AML-193 (cell line): ENCODE measurements around the gene ERBIN.
"Not testable (repeated sequence)": the region's sequence is repeated elsewhere in the genome, so short reads cannot be mapped to it uniquely, and the experiment has no call there.

ENCODE experiments used
- DNase-seq, 2 experiments: peaks; one replicate each; lab custom pipeline; 2025; lab: John Stamatoyannopoulos, UW

The ERBIN gene

DNA sequence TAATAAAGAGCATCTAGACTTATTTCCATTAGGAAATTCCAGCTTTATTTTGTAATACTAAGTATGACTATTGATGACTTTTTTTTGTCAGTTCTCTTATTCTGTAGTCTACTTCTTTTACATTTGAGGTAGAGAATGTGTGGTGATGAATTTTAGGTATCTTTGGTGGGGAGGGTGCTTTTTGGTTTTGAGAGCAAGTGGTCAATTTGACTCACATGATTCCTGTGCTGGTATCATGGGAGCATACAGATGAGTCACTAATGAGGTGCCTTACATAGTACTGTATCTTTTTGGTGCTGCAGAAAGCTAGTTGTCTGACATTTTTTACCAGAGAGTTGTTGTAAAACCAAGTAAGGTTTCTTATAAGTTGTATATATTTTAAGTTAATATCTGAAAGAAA, 35.3 kb downstream of the ERBIN start:
- DNase-seq = no peak

DNA sequence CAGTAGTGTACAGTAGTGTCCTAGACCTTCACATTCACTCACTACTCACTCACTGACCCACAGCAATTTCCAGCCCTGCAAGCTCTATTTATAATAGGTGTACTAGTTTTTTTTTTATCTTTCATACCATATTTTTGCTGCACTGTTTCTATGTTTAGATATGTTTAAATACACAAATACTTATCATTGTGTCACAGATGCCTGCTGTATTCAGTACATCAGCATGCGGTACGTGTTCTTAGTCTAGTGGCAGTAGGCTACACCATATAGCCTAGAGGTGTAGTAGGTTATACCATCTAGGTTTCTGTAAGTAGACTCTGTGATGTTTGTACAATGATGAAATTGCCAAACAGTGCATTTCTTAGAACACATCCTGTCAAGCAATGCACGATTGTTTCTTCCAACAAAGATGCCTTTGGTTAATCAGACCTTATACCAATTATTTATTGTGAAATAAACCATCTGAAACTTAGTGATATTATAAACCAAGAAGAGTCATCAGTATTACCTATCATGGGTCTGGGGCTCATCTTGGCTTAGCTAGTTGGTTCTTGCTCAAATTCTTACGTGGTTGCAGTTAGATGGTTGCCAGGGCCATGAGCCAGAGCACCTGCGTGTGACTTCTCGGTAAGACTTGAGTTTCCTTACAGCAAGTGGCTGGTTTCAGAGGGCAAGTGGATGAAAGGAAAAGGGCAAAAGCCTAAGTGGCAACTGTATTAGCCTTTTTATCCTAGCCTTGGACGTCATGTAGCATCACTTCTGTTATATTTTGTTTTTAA, 41.1 kb downstream of the ERBIN start:
- no peak for DNase-seq

DNA sequence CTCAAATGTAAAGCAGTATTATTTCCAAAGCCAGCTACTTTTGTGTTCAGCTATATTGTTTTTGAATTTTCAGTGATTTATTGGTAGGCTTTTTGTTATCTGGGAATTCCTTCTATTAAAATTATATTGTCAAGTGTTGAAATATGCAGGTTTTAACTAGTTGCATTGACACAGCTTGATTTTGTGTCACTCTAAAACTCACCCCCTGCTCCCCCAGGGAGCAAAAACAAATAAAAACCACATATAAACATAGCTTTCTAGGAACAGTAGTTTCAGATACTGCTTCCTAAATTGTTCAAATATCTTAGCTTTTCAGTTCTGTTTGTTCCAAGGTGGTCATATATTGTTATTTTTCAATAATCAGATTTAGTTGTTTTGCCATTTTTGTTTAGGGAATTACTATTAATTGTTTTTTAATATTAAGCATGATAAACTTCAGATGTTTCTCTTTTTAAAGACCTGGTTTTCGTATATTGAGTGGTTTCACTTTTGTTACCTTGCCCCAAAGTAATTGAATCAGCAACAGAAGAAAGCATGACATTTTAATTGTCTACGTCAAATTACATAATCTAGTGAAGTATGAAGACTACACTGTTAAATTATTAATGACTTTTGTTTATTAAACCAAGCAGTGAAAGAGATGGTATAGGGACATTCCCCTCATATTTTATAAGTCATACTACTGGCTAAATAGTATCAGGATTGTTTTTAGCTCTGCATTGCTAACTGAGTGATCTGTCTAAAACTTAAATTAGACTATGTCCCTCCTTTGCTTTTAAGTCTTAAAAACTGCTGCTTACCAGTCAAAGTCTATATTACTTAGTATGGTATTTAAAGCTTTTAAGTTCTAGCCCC, 43.4 kb downstream of the ERBIN start:
- no peak for DNase-seq

DNA sequence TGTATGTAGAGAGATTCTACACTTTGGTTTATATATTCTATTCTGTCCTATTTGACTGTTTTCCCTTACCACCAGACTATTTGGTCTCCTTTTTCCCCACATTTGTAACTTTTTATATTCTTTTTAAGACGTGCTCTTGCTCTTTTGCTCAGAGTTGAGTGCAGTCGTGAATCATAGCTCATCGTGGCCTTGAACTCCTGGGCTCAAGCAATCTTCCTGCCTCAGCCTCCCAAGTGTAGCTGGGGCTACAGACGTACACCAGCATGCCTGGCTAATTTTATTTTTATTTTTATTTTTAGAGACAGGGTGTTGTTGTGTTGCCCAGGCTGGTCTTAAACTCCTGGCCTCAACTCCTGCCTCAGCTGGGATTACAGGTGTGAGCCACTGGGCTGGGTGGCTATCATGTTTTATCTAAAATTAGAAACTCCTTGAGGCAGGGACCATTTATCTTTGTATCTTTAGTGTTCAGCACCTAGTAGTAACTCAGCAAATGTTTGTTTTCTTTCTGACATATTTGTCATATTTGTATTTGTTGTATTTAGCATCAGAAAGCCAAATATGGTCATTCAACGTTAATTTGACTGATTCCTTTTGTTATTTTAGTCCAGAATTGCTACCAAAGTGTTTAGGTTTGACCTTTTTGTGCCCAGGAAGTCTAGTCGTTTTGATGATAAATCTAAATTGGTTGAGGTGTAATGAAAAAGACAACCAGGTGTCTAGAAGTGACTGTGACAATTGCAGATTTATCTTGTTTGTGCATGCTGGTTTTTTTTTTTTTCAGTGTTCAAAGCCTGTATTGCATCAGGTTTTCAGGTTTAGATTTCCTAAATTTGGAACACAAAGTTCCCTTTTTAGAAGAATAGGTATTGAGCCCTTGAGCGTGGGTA, 44.3 kb downstream of the ERBIN start:
- DNase-seq = no peak

GRCh38 chr5:65971643-65972042, 45.3 kb downstream of the ERBIN start:
- no peak for DNase-seq

- not testable (repeated sequence) for DNase-seq
Observed at GRCh38 chr5:65972896-65973295, 46.5 kb downstream of the ERBIN start.

DNA sequence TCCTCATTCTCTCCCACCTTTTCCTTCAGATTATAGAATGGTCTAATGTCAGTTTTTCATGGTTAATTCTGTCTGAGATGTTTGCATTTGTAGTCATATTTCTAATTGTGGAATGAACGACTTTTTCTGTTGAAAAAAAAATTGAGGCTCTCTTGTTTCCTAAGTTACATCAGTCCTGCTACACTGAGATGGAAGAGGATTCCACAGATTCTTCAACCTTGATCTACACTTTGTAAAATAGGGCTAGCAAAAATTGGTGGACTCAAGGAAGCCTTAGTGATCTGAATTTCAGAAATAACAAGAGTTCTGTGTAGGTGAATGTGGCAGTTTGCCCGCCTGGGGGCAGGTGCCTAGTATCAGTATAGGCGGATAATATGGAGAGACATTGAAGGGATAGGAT, 51.9 kb downstream of the ERBIN start:
- DNase-seq = no peak

DNA sequence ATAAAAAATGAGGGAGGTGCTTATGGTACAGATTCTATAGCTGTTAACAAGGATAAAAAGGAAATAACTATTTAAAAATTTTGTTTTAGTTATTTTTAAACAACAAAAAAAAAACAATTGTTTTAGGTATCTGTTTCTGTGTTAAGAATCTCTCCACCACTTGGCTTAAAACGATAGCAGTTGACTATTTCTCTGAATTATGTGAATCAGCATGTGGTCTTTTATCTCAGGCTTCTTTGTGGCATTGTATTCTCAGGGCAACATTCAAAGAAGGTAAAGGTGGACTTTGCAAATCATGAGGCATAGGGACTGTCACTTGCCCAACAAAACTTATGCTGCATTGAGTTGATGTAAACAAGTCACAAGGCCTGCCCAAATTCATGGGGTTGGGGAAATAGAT, 55.2 kb downstream of the ERBIN start:
- DNase-seq = no peak

DNA sequence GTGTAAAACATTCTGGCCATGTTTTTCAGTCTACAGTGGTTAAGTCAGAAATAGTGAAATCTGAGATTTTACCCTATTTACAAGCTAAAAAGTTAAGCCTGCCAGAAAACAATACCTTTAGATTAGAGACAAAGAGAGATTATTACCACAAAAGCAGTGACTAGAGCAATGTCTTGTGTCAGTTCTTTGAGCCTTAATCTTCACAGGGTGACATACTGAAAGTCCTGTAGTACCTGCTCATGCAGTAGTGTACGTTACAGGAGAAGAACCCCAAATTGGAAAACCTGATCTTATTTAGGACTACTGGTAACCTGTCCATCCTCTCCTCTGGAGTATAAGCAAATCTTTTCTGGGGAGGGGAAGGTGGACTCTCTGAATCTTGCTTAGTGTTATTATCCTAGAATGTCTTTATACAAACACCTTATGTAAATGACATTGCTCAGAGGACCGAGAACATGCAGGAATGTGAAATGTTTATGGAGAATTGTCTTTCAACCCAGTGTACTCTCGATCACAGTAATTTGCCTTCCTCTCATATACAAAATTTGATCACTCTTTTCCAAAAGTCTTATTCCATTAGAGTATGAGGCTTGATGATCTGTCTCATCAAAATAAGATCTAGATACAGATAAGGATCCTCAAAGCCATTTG, 55.7 kb downstream of the ERBIN start:
- DNase-seq = no peak

- DNase-seq = no peak
Observed at GRCh38 chr5:65982635-65983034, 56.3 kb downstream of the ERBIN start.

DNA sequence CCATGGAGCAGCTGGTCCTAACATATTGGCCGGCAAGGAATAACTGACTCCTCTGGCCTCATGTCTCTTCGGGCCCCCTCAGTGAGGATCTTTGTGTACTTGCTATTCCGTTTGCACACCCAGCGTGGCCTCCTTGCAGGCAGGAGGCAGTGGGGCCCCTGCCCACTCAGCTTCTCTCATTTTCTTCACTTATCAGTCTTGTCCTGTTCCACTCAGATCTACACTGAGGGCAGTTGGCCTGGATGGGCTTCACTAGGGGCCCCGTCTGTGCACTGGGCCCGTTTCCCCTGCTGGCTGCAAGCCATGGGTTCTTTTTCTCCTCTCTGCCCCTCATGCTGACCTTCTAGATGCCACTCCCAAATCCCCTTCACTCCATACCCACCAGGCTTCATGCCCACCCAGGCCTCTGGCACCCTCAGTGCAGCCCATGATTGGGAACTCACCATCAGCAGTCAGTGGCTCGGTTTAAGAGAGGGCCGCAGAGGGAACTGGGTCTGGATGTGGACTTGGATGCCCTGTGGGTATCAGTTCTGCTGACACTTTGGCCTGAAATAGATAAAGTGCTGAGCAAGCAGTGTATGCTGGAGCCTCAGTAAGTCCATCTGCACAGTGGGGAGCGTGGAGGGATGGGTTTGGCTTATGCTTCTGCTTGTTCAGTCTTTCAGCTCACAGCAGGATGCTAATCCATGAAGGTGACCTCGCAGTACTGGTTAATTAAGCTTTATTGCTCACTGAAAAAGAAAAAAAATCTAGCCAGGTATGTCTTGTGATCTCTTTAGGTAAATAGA, 57.9 kb downstream of the ERBIN start:
- no peak for DNase-seq

DNA sequence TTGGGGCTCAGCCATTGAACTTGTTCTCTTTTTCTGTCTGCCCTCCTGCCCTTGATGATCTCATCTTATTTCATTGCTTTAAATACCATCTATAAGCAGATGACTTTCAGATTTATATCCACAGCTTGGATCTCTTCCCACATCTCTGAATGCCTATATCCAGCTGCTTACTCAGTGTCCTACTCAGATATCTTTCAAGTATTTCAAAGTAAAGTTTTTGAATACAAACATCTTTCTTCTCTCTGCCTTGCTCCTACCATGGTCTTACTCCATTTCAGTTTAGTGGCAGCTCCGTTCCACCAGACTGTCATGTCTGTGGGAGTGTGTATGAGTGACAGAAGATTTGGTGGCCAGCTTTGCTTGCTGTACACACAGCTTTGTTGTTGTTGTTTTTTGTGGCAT, 59.7 kb downstream of the ERBIN start:
- DNase-seq = no peak

DNA sequence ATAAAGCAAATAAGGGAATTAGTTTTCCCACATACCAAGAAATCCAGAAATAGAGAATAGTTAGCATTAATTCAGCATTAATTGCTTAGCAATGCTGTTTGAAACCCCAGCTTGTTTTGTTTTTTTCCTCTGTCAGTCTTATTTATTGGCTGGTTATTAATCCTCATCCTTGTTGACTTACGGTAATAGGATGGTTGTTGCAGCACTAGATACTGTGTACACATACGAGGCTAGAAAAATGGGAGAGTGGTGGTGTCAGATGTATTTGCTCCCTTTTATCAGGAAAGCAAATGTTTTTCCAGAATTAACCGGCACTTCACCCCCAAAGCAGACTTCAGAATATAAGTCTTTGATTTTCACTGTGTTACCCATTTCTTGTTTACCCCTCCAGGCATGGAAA, 60.4 kb downstream of the ERBIN start:
- no peak for DNase-seq

- DNase-seq = no peak
Observed at GRCh38 chr5:65987982-65988381, 61.6 kb downstream of the ERBIN start.

GRCh38 chr5:65989158-65989557, 62.8 kb downstream of the ERBIN start:
- no peak for DNase-seq

GRCh38 chr5:65992630-65993029, 66.3 kb downstream of the ERBIN start:
- DNase-seq = no peak

GRCh38 chr5:65994117-65994786, 67.9 kb downstream of the ERBIN start:
- no peak for DNase-seq

DNA sequence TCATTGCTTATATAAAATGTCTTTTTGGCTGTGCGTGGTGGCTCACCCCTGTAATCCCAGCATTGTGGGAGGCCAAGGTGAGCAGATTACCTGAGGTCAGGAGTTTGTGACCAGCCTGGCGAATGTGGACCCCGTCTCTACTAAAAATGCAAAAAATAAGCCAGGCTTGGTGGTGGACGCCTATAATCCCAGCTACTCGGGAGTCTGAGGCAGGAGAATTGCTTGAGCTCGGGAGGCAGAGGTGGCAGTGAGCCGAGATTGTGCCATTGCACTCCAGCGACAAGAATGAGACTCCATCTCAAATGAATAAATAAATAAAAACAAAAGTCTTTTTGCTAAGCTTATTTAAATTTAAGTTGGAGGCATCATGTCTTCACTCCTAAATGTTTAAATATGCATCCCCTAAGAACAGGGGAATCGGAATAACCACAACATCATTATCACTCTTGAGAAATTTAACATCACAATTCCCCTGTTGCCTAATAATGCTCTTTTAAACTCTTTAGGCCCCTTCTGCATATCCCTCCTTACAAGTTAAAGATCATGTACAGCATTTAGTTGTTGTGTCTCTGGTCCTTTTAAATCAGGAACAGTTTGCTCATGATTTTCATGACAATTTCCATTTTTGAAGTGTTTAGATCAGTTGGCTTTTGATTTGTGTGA, 72.8 kb downstream of the ERBIN start:
- no peak for DNase-seq

DNA sequence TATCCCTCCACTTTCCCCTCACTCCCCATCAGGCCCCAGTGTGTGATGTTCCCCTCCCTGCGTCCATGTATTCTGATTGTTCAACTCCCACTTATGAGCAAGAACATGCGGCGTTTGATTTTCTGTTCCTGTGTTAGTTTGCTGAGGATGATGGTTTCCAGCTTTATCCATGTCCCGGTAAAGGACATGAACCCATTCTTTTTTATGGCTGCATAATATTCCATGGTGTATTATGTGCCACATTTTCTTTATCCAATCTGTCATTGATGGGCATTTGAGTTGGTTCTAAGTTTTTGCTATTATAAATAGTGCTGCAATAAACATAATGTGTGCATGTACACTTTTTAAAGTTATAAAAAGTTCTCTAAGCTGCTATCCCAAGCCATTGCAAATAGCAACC, 75.6 kb downstream of the ERBIN start:
- no peak for DNase-seq

DNA sequence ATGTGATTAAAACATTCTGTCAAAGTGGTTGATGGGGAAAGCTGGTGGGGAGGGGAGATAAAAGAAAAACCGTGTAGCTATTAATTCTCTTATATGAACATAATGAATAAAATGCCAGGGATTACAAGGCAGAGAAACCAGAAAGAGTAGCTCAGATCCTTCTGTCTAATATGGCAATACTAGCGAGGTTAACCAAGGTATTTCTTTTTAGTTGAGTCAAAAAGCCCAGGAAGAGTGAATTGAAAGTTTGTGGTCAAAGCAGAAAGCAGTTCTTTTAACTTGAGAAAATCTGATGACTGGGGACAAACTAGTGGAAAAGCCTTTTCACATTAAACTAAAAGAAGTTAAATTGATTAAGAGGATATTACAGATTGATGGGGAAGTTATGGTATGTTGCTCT, 76.0 kb downstream of the ERBIN start:
- no peak for DNase-seq
